WTC11 (cell line): ENCODE data around the gene CAPZB. TPM values are rescaled to one million over a fixed set of nuclear protein-coding genes. Genes with fewer than 3 reads are reported as not detected.

Experiments
- ATAC-seq: fragments of 200-7000 bp; cut with Tn5 transposase; 2 replicates; pipeline ENCODE4 v1.10.0; 2021; ENCODE audit warnings: mild to moderate bottlenecking, moderate library complexity
- CTCF ChIA-PET: fragments of 300-600 bp; sonication (Branson Sonifier 250); formaldehyde crosslinking; loops from one replicate; lab custom pipeline; 2021; ENCODE audit warnings: antibody characterized with exemption; lab: Charles Lee
- POLR2A ChIA-PET: fragments of 350-600 bp; sonication (Branson Sonifier 250); formaldehyde crosslinking; loops from one replicate; lab custom pipeline; 2021; ENCODE audit warnings: antibody characterized with exemption; lab: Charles Lee
- DNase-seq: peaks from one replicate; pipeline ENCODE4 v3.0.0; 2021; ENCODE audit warnings: low spot score
- H3K27ac Mint-ChIP-seq: 2 replicates; pipeline ENCODE4 v1.8.0; 2021; ENCODE audit warnings: mixed read lengths
- H3K27me3 Mint-ChIP-seq: 2 replicates; pipeline ENCODE4 v1.8.0; 2021; ENCODE audit warnings: low read depth, mild to moderate bottlenecking, moderate library complexity, mixed read lengths
- H3K36me3 Mint-ChIP-seq: 2 replicates; pipeline ENCODE4 v1.8.0; 2021; ENCODE audit warnings: mixed read lengths
- H3K4me1 Mint-ChIP-seq: 2 replicates; pipeline ENCODE4 v1.8.0; 2022; ENCODE audit warnings: mixed read lengths
- H3K4me3 Mint-ChIP-seq: 2 replicates; pipeline ENCODE4 v1.8.0; 2021; ENCODE audit warnings: mild to moderate bottlenecking, moderate library complexity, mixed read lengths
- H3K9me3 Mint-ChIP-seq: 2 replicates; pipeline ENCODE4 v1.8.0; 2021; ENCODE audit warnings: mixed read lengths
- CBFB ChIP-seq: sonication (generic); formaldehyde crosslinking; IDR thresholded peaks from 2 replicates; pipeline ENCODE4 v1.8.1; 2022; ENCODE audit warnings: mild to moderate bottlenecking, low read depth, missing genetic modification reagents
- ETV6 ChIP-seq: sonication (generic); formaldehyde crosslinking; IDR thresholded peaks from 2 replicates; pipeline ENCODE4 v1.8.1; 2022; ENCODE audit warnings: mild to moderate bottlenecking, missing genetic modification reagents
- FOXK1 ChIP-seq: sonication (generic); formaldehyde crosslinking; IDR thresholded peaks from 2 replicates; pipeline ENCODE4 v1.8.0; 2022; ENCODE audit warnings: mild to moderate bottlenecking, moderate library complexity, missing genetic modification reagents
- GABPB1 ChIP-seq: sonication (generic); formaldehyde crosslinking; IDR thresholded peaks from 2 replicates; pipeline ENCODE4 v1.8.1; 2023; ENCODE audit warnings: mild to moderate bottlenecking, missing genetic modification reagents
- GTF2I ChIP-seq: fragments of 250-450 bp; sonication (Bioruptor Pico); conservative IDR thresholded peaks from 2 replicates; pipeline ENCODE4 v1.4.0; 2021; ENCODE audit warnings: mild to moderate bottlenecking
- JUN ChIP-seq: sonication (generic); formaldehyde crosslinking; IDR thresholded peaks from 2 replicates; pipeline ENCODE4 v1.8.0; 2023; ENCODE audit warnings: mild to moderate bottlenecking, missing genetic modification reagents
- KAT7 ChIP-seq: sonication (generic); formaldehyde crosslinking; IDR thresholded peaks from 2 replicates; pipeline ENCODE4 v1.8.1; 2023; ENCODE audit warnings: missing genetic modification reagents, mild to moderate bottlenecking, borderline replicate concordance
- NFATC4 ChIP-seq: fragments of 250-450 bp; sonication (Bioruptor Pico); IDR thresholded peaks from 2 replicates; pipeline ENCODE4 v1.9.0; 2021; ENCODE audit warnings: mild to moderate bottlenecking
- NR2C2 ChIP-seq: sonication (generic); formaldehyde crosslinking; IDR thresholded peaks from 2 replicates; pipeline ENCODE4 v1.8.0; 2022; ENCODE audit warnings: mild to moderate bottlenecking, missing genetic modification reagents
- TP53 ChIP-seq: sonication (generic); formaldehyde crosslinking; IDR thresholded peaks from 2 replicates; pipeline ENCODE4 v1.8.1; 2023; ENCODE audit warnings: mild to moderate bottlenecking, missing genetic modification reagents
- total RNA-seq: library from RNA; stranded (reverse); gene quantifications from 3 replicates; pipeline ENCODE4 v1.2.3, GENCODE V29; 2021
- TF ChIP-seq, protein P1 (sequence below): sonication (generic); formaldehyde crosslinking; IDR thresholded peaks from 2 replicates; pipeline ENCODE4 v1.8.0; 2022; ENCODE audit warnings: missing genetic modification reagents
- TF ChIP-seq, protein P2 (sequence below): sonication (generic); formaldehyde crosslinking; IDR thresholded peaks from 2 replicates; pipeline ENCODE4 v1.8.1; 2022; ENCODE audit warnings: low read depth, missing genetic modification reagents, borderline replicate concordance
- TF ChIP-seq, protein P3 (sequence below): sonication (generic); formaldehyde crosslinking; IDR thresholded peaks from 2 replicates; pipeline ENCODE4 v1.8.1; 2023; ENCODE audit warnings: mild to moderate bottlenecking, missing genetic modification reagents, borderline replicate concordance
- TF ChIP-seq, protein P4 (sequence below): fragments of 250-450 bp; sonication (Bioruptor Pico); IDR thresholded peaks from 2 replicates; pipeline ENCODE4 v1.9.0; 2021; ENCODE audit warnings: moderate library complexity, mild to moderate bottlenecking, inconsistent platforms, borderline replicate concordance
- TF ChIP-seq, protein P5 (sequence below): sonication (generic); formaldehyde crosslinking; conservative IDR thresholded peaks from 2 replicates; pipeline ENCODE4 v1.8.1; 2023; ENCODE audit warnings: mild to moderate bottlenecking, low read depth, missing genetic modification reagents, moderate library complexity
- TF ChIP-seq, protein P6 (sequence below): sonication (generic); formaldehyde crosslinking; IDR thresholded peaks from 2 replicates; pipeline ENCODE4 v1.8.0; 2022; ENCODE audit warnings: mild to moderate bottlenecking, missing genetic modification reagents
- TF ChIP-seq, protein P7 (sequence below): sonication (generic); formaldehyde crosslinking; IDR thresholded peaks from 2 replicates; pipeline ENCODE4 v1.8.1; 2022; ENCODE audit warnings: low read depth, mild to moderate bottlenecking, moderate library complexity, missing genetic modification reagents, borderline replicate concordance

CAPZB gene
- total RNA-seq, 1 experiment from 2014 or later = 348 TPM

DNA sequence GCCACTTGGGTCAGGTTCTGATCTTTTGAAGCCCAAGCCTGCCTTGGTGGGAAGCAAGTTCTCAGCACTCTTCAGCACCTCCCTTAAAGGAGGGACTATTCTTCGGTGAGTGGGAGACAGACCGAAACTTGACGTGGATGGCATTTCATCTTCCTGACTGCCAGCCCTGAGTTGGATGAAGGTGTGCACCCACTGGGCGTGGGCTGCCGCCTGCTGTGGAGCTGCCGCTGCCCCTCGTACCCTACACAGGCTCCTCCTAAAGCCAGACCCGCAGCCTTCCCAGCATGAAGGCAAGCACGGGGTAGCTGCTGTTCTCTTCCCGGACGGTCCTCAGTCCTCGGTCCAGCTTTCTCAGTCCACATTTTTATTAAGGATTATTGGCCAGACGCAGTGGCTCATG is 89.1 kb downstream of the CAPZB start:
- TF ChIP-seq, protein P1, sequence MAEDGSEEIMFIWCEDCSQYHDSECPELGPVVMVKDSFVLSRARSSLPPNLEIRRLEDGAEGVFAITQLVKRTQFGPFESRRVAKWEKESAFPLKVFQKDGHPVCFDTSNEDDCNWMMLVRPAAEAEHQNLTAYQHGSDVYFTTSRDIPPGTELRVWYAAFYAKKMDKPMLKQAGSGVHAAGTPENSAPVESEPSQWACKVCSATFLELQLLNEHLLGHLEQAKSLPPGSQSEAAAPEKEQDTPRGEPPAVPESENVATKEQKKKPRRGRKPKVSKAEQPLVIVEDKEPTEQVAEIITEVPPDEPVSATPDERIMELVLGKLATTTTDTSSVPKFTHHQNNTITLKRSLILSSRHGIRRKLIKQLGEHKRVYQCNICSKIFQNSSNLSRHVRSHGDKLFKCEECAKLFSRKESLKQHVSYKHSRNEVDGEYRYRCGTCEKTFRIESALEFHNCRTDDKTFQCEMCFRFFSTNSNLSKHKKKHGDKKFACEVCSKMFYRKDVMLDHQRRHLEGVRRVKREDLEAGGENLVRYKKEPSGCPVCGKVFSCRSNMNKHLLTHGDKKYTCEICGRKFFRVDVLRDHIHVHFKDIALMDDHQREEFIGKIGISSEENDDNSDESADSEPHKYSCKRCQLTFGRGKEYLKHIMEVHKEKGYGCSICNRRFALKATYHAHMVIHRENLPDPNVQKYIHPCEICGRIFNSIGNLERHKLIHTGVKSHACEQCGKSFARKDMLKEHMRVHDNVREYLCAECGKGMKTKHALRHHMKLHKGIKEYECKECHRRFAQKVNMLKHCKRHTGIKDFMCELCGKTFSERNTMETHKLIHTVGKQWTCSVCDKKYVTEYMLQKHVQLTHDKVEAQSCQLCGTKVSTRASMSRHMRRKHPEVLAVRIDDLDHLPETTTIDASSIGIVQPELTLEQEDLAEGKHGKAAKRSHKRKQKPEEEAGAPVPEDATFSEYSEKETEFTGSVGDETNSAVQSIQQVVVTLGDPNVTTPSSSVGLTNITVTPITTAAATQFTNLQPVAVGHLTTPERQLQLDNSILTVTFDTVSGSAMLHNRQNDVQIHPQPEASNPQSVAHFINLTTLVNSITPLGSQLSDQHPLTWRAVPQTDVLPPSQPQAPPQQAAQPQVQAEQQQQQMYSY (CRISPR knock-in tag) = no peak
- TF ChIP-seq ETV6 (CRISPR knock-in tag) = no peak
- TF ChIP-seq, protein P2, sequence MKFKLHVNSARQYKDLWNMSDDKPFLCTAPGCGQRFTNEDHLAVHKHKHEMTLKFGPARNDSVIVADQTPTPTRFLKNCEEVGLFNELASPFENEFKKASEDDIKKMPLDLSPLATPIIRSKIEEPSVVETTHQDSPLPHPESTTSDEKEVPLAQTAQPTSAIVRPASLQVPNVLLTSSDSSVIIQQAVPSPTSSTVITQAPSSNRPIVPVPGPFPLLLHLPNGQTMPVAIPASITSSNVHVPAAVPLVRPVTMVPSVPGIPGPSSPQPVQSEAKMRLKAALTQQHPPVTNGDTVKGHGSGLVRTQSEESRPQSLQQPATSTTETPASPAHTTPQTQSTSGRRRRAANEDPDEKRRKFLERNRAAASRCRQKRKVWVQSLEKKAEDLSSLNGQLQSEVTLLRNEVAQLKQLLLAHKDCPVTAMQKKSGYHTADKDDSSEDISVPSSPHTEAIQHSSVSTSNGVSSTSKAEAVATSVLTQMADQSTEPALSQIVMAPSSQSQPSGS (CRISPR knock-in tag) = no peak
- TF ChIP-seq NFATC4 (CRISPR knock-in tag) = no peak
- TF ChIP-seq, protein P3, sequence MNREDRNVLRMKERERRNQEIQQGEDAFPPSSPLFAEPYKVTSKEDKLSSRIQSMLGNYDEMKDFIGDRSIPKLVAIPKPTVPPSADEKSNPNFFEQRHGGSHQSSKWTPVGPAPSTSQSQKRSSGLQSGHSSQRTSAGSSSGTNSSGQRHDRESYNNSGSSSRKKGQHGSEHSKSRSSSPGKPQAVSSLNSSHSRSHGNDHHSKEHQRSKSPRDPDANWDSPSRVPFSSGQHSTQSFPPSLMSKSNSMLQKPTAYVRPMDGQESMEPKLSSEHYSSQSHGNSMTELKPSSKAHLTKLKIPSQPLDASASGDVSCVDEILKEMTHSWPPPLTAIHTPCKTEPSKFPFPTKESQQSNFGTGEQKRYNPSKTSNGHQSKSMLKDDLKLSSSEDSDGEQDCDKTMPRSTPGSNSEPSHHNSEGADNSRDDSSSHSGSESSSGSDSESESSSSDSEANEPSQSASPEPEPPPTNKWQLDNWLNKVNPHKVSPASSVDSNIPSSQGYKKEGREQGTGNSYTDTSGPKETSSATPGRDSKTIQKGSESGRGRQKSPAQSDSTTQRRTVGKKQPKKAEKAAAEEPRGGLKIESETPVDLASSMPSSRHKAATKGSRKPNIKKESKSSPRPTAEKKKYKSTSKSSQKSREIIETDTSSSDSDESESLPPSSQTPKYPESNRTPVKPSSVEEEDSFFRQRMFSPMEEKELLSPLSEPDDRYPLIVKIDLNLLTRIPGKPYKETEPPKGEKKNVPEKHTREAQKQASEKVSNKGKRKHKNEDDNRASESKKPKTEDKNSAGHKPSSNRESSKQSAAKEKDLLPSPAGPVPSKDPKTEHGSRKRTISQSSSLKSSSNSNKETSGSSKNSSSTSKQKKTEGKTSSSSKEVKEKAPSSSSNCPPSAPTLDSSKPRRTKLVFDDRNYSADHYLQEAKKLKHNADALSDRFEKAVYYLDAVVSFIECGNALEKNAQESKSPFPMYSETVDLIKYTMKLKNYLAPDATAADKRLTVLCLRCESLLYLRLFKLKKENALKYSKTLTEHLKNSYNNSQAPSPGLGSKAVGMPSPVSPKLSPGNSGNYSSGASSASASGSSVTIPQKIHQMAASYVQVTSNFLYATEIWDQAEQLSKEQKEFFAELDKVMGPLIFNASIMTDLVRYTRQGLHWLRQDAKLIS = no peak
- no peak for TF ChIP-seq NR2C2 (CRISPR knock-in tag)
- TF ChIP-seq KAT7 (CRISPR knock-in tag) = no peak
- TF ChIP-seq CBFB (CRISPR knock-in tag) = no peak
- TF ChIP-seq, protein P4, sequence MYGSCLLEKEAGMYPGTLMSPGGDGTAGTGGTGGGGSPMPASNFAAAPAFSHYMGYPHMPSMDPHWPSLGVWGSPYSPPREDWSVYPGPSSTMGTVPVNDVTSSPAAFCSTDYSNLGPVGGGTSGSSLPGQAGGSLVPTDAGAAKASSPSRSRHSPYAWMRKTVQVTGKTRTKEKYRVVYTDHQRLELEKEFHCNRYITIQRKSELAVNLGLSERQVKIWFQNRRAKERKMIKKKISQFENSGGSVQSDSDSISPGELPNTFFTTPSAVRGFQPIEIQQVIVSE (CRISPR knock-in tag) = no peak
- no peak for TF ChIP-seq JUN
- TF ChIP-seq GTF2I (CRISPR knock-in tag) = no peak
- no peak for DNase-seq
- ATAC-seq = no peak
- H3K27me3 Mint-ChIP-seq = no peaks in the 10 kb centered on the region
- H3K27ac Mint-ChIP-seq = 0 out of 2 replicates have a peak overlapping the region, but pooled peaks have one; percentile 85
- CTCF ChIA-PET = interaction anchor here (0.6 to 7.3 kb wide), 7 partner anchors 9 to 257 kb away, joined by 3 to 71 read pairs (median 5); no protein-coding TSS in a partner anchor
- H3K9me3 Mint-ChIP-seq = no peaks in the 10 kb centered on the region
- H3K4me1 Mint-ChIP-seq = peaks cover 55% of the 10 kb centered on the region
- POLR2A ChIA-PET = no interaction called here
- no peak overlapping the region for H3K4me3 Mint-ChIP-seq
- peaks cover 15% of the 10 kb centered on the region; the same call in 1 of the 2 replicates for H3K36me3 Mint-ChIP-seq

DNA sequence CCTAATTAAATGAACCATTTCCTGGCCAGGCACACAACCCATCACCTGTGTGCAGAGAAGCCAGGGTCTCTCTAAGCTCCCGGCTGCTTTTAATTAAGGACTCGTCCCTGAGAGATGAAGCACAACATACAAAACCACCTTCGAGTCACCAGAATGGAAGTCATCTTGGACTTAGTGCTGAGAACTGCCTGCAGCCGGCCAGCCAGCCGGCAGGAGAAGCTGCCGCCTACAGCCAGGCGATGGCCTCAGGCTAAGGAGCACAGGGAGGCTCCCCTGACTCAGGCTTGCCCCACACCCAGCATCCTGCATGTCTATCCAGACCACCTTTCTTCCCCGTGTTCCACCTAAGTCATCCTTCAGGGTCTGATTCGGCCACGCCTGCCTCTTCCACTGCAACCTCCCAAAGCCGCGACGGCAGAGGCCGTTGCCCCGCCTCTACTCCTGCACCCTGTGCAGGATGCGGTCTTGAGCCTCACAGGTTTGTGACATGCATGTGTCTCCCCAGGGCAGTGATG is 89.6 kb downstream of the CAPZB start:
- ATAC-seq (peak; percentile 23; the same call in 1 of the 2 replicates), DNase-seq (no peak)
- peak overlapping the region; percentile 85 for H3K27ac Mint-ChIP-seq
- no peaks in the 10 kb centered on the region for H3K9me3 Mint-ChIP-seq
- no peak overlapping the region for H3K4me3 Mint-ChIP-seq
- peaks cover 17% of the 10 kb centered on the region; the same call in 1 of the 2 replicates for H3K36me3 Mint-ChIP-seq
- ChIA-PET POLR2A (interaction anchor here (0.6 kb wide), 1 partner anchor 46 kb away, joined by 3 read pairs; no protein-coding TSS in a partner anchor), CTCF (interaction anchor here (0.6 to 7.3 kb wide), 9 partner anchors 9 to 258 kb away, joined by 3 to 71 read pairs (median 4); no protein-coding TSS in a partner anchor)
- H3K27me3 Mint-ChIP-seq = no peaks in the 10 kb centered on the region
- peaks cover 55% of the 10 kb centered on the region for H3K4me1 Mint-ChIP-seq
- no peak for TF ChIP-seq FOXK1 (CRISPR knock-in tag)
- no peak for TF ChIP-seq JUN
- TF ChIP-seq TP53 (CRISPR knock-in tag) = no peak
- no peak for TF ChIP-seq GABPB1 (CRISPR knock-in tag)
- TF ChIP-seq, protein P5, sequence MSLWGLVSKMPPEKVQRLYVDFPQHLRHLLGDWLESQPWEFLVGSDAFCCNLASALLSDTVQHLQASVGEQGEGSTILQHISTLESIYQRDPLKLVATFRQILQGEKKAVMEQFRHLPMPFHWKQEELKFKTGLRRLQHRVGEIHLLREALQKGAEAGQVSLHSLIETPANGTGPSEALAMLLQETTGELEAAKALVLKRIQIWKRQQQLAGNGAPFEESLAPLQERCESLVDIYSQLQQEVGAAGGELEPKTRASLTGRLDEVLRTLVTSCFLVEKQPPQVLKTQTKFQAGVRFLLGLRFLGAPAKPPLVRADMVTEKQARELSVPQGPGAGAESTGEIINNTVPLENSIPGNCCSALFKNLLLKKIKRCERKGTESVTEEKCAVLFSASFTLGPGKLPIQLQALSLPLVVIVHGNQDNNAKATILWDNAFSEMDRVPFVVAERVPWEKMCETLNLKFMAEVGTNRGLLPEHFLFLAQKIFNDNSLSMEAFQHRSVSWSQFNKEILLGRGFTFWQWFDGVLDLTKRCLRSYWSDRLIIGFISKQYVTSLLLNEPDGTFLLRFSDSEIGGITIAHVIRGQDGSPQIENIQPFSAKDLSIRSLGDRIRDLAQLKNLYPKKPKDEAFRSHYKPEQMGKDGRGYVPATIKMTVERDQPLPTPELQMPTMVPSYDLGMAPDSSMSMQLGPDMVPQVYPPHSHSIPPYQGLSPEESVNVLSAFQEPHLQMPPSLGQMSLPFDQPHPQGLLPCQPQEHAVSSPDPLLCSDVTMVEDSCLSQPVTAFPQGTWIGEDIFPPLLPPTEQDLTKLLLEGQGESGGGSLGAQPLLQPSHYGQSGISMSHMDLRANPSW = no peak
- TF ChIP-seq, protein P6, sequence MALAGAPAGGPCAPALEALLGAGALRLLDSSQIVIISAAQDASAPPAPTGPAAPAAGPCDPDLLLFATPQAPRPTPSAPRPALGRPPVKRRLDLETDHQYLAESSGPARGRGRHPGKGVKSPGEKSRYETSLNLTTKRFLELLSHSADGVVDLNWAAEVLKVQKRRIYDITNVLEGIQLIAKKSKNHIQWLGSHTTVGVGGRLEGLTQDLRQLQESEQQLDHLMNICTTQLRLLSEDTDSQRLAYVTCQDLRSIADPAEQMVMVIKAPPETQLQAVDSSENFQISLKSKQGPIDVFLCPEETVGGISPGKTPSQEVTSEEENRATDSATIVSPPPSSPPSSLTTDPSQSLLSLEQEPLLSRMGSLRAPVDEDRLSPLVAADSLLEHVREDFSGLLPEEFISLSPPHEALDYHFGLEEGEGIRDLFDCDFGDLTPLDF (CRISPR knock-in tag) = no peak
- TF ChIP-seq, protein P7, sequence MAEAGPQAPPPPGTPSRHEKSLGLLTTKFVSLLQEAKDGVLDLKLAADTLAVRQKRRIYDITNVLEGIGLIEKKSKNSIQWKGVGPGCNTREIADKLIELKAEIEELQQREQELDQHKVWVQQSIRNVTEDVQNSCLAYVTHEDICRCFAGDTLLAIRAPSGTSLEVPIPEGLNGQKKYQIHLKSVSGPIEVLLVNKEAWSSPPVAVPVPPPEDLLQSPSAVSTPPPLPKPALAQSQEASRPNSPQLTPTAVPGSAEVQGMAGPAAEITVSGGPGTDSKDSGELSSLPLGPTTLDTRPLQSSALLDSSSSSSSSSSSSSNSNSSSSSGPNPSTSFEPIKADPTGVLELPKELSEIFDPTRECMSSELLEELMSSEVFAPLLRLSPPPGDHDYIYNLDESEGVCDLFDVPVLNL = no peak
